Activated naive CD4-positive, alpha-beta T cell treated with anti-CD3 and anti-CD28 coated beads, Interleukin-2, amount 50 U/mL, for 16 hours (primary cell): ENCODE results near the gene MEX3C.

Source experiments
- DNase-seq: peaks from one replicate; pipeline ENCODE4 v3.0.0-alpha.2; 2020

MEX3C gene

DNA sequence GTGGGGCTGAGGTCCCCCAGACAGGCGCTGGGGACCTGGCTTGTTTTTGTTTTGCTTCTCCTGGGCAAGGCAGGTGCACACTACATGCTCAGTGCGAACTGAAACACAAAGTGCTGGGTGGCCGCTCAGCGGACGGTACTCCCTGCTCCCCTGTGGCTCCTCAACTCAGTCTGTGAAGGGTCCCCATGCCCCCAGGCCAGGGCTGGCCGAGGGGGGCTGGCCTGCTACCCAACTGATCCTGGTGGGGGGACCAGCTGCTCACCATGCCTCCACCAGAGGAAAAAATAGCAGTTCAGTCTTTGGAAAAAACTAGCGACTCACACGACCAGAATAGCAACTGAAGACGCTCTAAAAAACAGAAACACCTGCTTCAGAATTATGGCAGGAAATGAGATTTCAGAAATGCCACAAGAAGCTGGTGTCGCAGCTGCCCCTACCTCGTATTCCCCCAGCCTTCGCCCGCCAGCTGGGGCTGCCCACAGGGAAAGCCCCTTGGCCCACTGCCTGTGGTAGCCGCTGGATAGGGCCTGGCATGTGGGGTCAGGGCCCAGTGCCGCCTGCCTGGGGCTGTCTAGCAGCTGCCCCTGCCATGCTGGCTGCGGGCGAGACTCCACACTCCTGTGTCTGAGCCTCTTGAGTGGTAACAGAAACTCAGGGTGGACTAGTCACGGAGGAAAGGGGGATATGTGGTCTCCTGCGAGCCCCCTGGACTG is 43.7 kb downstream of the MEX3C start:
- peak; percentile 42 for DNase-seq

DNA sequence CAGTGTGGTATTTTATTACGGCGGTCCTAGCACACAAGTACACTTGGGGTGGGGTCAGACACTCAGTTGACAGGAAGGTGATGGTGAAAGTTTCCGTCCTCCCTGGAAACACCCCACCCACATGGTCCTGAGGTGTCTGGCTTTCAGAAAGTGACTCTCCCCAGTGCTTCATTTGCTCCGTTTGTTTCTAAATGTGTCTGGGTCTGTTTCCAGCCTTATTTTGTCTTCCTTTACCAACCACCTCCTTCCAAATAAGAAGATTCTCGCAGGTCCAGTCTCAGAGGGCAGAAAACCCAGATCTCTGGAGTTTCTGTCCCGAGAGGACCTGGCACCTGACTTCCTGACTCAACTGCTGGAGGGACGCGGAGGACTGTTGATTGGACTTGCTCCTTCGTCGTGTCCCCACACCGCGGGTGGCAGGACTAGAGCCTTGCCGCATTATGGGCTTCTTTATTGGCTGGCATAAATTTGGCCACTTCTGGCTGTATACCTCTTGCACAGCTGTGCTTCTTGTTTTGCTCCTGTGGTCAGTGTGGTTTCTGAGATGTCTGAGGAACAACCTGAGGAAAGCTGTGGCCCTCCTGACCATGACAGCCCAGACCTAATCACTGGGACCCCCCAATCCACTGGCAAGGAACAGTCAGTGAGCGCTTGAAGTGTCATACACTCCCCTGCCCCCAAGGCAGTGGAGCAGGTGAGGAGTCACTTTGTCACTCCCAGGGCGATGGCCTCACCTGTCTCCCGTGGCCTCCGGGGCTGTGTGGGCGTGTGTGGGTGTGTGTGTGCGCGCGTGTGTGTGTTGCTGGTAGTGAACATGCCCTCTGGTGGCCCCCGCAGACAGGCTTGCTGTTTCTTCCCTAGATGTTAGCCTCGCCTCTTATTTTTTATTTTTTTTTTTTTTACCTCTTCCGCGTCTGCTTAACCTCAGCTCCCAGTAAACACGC is 45.6 kb downstream of the MEX3C start:
- DNase-seq: peak; percentile 72

DNA sequence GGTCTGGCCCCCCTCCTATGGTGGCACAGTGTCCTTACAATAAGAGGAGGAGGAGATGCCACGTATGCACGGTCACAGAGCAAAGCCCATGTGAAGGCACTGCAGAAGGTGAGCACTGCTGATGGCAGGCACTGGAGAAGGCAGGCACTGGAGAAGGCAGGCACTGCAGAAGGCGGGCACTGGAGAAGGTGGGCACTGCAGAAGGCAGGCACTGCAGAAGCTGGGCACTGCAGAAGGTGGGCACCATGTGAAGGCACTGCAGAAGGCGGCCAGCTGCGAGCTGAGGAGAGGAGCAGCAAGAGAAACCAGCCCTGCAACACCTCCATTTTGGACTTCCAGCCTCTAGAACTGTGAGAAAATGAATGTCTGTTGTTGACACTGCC is 46.3 kb downstream of the MEX3C start:
- DNase-seq: no peak

DNA sequence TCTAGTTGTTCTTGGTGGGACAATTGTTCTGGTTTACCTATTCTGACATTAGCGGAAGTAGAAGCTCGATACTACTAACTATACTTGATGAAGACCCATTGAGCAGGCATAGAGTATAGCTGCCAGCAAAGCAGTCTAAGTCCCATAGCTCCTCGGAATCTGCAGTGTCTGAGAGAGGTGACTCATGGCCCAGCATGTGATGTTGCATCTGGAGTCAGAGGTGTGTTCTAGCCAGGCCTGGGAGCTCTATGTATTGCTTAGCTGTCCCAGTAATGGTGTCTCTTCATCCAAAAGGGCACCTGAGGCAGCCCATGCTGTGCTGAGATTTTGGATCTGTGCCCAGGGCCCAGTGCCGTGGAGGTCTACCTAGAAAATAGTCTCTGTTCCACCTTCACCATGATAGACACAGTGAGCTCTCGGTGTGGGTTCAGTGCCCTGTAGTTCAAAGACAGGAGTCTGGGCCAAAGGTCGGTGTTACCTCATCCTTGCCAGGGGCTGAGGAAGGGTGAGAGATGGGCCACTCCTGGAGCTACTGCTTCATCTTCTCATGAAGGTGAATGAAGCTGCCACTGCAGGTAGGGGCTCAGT is 47.3 kb downstream of the MEX3C start:
- DNase-seq: no peak

DNA sequence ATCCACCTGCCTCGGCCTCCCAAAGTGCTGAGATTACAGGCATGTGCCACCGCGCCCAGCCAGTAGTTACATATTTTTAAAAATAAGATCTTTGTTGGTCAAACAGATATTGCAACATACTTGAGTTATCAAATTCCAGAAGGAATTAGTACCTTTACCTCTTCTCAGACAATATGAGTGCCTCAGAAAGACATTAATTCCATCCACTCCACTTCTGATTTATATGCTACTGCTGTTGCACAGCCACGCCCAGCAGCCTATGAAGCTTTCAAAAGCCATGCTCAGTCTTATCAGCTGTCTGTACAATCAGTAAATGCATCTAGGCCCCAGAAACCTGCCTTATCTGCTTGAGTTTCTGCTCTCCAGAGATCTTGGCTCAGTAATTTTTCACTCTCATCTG is 47.8 kb downstream of the MEX3C start:
- DNase-seq: no peak

DNA sequence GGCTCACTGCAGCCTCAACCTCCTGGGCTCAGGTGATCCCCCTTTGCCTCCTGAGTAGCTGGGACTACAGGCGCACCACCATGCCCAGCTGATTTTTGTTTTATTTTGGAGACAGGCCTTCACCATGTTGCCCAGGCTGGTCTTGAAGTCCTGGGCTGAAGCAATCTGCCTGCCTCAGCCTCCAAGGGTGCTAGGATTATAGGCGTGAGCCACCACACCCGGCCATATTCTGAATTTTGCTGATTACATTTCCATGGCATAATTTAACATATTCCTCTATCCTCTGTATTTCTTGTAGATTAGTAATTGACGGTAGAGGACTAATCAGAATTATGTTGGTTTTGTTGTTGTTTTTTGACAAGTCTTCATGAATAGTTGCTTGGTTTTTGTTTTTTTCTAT is 50.6 kb downstream of the MEX3C start:
- no peak for DNase-seq

DNA sequence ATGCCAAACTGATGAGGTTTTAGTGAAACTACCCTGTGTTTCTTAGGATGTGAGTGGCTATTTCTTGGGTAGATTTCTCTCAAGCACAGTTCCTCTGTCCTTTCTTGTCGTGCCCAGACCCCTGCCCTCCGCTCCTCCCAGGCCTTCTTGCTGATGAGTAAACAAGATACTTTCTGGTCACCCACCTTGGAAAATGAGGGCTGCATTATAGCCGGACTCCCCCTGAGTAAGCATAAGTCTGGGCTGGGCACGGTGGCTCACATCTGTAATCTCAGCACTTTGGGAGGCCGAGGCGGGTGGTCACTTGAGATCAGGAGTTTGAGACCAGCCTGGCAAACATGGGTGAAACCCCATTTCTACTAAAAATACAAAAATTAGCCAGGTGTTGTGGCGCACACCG is 58.5 kb downstream of the MEX3C start:
- DNase-seq: no peak

DNA sequence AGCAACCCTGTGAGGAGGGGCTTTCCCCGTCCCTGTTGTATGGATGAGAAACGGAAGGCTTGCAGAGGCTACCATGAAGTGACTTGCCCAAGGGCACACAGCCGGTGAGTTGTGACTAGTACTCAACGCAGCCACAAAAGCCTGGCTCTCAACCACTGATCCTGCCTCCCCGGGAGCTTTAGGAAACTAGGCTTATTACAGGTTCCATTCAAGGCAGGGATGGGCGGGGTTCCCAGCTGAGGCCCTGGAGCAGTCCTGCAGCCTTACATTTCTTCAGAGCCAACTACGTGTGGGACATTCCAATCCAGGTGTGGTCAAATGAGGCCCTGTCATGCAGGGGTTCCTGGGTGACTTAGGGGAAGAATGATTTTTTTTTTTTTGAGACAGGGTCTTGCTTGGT is 59.6 kb downstream of the MEX3C start:
- DNase-seq: no peak

DNA sequence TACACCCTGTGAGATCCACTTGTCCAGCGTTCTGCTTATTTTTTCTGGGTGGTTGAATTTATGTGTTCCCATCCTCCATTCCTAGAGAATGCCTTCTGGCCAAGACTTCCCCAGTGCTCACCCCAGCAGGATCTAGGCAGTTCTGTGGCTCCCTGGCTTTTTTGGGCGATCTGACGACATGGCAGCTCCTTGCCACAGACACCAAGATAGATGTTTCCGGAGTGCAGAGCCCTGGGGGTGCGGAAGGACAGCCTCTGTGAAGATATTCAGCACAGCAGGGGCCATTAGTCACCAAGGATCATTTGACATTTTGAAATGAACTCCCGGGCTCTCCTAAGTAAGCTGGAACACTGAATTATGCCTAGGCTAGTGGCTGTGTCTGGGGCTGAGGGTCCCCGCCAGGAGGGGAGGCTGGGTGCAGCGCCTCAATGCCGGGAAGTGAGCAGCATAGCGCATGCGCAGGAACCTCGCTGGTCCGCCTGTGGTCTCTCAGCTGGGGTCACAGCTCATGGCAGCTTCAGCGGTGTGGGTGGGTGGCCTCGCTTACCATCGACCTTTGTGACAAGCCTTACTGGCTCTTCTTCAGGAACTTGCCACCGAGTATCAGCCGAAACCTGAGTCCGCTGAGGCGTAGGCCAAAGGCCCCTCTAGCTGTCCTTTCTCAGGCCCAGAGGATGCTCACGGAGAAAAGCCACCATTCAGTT is 60.3 kb downstream of the MEX3C start:
- DNase-seq: no peak

DNA sequence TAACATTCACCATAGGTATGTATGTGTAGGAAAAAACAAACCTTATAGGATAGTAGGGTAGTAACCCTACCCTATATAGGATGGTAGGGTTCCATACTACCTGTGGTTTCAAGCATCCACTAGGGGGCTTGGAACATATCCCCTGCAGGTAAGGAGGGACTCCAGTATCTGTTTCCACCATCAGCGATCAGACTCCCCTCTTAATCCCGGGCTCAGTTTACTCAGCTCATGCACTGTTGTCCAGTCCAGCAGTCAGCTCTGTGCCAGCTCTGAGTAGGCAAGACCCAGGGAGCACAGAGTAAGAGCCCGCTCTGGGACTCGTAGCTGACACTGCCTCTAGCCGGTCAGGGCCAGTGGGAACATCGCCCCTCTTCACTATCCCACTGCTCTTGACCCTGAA is 61.7 kb downstream of the MEX3C start:
- DNase-seq: no peak

DNA sequence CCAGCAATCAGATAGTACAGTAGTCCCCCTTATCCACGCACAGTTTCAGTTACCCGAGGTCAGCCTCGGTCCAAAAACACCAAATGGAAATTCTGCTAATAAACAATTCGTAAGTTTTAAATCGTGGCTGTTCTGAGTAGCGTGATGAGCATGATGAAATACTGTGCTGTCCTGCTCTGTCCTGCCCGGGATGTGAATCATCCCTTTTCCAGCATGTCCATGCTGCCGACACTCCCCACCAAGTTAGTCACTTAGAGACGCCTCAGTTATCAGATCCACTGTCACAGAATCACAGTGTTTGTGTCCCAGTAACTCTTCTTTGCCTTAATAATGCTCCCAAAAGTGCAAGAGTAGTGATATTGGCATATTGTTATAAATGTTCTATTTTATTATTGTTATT is 62.1 kb downstream of the MEX3C start:
- no peak for DNase-seq

DNA sequence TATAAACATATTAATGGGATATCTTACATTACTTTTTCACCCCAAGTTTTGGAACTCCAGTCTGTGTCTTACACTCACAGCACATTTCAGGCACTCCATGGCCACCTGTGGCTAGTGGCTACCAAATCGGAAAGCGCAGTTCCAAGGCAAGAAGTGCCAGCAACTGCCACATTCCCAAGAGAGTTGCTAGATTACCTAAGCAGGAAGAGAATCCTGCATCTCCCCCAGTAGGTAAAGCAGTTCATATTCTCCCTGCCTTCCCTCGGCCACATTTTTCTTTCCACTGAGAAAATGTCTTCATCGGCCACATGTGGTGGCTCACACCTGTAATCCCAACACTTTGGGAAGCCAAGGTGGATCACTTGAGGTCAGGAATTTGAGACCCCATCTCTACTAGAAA is 62.8 kb downstream of the MEX3C start:
- no peak for DNase-seq

DNA sequence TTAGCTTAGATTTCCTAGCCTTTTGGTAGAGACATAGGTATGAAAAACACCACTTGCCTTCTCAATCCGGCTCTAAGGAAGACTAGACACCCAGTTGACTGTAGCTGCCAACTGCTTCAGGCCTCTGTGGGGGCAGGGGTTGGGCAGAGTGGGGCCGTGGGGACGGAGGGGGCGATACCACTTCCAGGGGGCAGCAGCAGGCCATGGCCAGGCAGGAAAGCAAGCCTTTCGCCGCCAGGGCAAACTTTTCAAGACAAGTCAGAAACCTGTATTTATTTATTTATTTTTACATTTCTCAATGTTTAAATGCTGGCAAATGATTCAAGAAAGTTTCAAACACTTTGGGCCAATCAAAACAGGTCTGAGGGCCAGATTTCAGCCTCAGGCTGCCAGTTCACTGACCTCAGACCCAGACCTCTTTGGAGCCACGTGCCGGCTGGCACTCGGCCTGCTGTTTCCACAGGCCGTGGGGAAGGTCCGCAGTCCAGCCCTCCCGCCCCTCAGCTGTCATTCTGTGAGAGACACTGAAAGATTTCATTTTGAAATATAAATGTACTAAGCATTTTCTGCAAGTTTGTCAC is 63.8 kb downstream of the MEX3C start:
- no peak for DNase-seq

DNA sequence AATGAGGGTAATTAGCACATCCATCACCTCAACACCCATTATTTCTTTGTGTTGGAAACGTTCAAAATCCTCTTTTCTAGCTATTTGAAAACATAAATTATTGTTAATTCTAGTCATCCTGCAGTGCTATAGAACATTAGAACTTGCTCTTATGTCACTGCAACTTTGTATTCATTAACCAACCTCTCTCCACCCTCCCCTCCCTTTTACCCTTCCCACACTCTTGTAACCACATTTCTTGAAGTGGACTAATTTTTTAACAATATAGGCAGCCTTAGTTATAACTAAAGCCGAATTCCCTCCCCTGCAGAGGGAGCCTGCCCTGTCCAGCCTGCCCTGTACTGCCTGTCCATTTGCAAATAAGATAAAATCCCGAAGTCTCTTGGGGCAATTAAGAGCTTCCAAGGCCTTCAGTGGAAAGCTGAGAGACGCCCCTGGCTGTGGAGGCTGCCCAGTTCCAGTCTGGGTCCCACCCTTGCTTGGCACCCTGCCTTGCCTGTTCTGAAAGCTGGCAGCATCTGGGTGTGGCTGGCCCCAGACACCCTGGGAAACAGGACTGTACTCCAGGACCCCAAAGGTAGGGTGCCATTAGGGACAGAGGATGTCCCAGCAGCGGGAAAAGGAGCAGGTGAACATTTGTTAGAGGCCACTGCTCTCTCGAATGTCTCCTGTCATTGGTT is 65.1 kb downstream of the MEX3C start:
- DNase-seq: no peak

DNA sequence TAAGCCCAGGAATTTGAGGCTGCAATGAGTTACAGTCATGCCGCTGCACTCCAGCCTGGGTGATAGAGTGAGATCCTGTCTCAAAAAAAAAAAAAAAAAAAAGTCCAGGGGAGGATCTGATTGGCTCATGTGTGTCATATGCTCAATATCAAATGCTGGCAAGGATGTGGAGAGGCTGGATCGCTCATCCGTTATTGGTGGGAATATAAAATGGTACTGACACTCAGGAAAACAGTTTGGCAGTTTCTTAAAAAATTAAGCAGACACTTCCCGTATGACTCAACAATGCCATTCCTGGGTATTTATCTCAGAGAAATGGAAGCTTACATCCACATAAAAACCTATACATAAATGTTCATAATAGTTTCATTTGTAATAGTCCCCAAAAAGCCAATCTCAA is 68.9 kb downstream of the MEX3C start:
- DNase-seq: no peak

DNA sequence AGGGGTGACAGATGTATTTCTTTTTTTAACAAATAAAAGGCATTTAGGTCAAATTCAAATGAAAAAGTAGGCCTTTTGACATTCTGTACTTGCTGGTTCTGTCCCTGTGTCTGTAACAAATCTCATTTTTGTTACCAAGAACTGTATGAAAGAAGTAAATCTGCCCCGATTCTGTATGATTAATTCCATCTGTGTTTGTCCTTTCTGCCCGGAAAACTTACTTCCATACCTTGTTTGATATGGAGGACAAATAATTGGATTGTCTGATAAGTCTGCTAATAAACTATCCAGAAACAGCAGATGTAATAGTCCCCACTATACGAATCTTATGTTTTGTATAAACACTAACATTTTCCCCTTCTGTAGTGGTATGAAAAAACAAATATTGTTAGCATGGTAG is 69.8 kb downstream of the MEX3C start:
- no peak for DNase-seq

DNA sequence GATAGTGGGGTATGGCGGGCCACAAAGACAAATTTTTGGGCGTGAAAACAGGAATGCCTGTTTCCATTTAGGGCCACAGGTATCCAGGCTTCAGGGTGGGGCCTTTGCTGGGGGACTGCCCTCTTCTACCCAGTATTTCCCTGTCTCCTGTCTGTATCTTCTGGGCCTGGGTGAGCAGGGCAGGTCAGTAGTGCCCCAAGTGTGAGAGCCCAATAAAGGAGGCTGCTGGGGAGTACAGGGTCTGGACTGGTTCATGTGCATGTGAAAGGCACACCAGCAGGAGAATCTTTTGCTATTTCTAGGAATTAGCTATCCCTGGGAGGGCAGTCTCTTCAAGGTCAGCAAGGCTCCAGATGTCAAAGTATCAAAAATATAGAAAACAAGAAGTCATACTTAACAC is 71.5 kb downstream of the MEX3C start:
- DNase-seq: no peak
